NCI-H510A (cell line): ENCODE measurements around the gene TULP1.

Experiments used
- DNase-seq: peaks from one replicate; lab custom pipeline; 2025; lab: John Stamatoyannopoulos, UW

Gene TULP1

DNA sequence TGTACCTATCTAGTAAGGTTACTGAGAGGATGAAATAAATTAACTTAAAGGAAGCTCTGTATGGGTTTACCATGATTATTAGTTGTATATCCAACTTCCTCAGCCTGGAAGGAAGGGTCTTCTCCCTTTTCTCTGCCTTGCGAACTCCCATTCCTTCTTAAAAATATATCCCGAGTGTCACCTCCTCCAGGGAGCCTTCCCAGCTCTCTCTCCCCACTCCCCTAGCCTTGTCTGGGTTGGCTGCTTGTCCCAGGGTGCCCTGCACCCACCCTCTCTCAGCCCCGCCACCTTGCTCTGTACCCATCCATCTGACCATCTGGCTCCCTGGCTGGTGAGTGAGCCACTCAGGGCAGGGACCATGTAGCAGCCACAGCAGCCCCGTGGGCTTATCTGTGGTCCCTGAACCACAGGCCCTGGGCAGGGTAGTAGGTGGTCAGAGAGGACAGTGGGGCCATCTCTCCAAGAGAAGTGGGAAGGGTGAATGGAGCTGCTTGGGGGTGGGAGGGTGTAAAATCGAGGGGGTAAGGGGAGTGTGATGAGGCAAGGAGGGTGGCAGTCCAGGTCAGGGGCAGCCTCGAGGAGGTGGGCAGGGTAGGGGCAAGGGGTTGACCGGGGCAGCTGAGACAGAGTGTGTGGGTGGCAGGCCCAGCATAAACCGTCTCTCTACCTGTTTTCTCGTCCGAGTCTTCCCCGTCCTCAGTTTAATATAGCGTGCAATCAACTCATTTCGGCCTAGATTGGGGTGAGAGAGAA is 28.6 kb downstream of the TULP1 start:
- DNase-seq, result no peak

DNA sequence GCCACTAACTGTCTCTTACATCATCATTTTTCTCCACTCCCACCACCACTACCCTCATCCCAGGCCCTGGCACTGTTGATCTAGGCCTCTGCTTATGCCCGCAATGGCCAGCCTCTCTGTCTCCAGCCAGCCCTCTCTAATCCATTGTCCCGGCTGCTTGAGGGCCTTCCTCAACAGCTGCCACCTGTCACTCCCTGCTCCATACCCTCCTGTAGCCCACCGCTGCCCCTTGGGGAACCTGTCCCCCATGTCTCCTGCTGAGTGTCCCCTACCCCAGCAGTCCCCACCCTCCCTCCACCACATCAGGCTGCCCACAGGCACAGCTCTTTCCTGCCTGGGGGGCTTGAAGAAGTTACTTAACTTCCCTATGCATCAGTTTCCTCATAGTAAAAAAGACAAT is 29.2 kb downstream of the TULP1 start:
- no peak for DNase-seq

DNA sequence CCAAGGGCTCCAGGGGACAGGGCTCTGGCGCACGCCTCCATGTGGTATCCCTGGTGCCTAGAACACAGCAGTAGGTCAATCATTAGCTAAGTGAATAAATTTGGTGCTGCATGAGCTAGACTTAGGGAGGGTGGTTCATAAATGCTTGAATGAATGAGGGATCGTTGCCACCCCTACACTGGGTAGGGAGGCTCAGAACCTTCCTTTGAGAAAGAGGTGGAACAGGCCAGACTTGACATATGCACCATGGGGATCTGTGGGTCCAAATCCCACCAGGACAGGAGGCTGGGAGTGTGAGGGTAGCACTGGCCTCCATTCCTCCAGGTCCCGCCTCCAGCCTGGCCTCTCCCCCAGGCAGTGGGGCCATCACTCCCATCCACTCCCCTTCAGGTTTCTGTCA is 29.6 kb downstream of the TULP1 start:
- no peak for DNase-seq

DNA sequence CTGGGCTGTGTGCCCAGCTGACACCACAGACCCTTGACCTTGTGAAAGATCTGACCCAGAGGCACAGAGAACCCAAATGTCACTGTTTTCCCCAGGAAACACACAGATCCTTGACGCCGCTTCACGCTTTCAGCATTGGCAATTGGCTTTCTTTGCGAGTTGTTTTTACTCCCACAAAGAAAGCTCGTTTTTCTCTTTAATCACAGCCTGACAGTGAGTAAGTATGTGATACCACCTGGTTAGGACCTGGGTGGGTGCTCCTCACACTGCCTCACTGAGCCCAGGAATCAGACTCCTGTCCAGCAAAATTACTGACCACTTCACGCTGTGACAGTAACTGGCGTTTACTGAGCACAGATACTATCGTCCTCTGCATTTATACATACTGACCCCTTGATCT is 31.5 kb downstream of the TULP1 start:
- no peak for DNase-seq

DNA sequence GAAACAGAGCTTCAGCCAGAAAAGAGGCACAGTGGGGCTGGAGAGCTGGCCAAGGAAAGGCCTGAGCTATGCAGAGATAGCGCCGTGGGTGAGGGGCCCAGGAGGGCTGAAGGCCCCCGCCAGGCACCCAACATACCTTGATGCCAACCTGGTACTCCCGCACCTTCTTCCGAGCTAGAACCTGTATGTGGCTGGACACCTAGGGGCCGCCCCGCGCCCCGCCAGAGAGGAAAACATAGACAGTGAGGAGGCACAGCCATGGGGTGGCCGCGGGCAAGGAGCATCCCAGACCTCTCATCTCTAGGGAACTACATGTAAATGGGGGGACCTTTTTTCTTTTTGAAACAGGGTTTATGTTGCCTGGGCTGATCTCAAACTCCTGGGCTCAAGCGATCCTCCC is 32.5 kb downstream of the TULP1 start:
- DNase-seq, result no peak

DNA sequence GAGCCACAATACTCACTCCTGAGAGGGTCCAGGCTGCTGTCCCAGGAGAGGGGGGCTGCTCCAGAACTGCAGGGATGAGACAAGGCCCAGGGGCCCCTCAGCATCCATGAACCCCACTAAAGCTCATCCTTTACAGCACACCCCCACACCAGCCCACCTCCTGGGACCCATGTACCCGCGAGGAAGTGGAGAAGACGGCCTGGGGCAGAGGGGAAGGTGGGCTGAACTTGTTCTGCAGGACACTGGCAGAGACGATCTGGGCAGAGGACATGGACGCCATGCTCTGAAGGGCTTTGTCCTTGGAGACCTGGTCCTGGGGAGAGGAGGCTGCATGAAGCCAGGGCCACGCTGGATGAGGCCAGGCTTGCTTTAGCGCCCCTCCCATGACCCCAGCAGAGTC is 34.4 kb downstream of the TULP1 start:
- no peak for DNase-seq

DNA sequence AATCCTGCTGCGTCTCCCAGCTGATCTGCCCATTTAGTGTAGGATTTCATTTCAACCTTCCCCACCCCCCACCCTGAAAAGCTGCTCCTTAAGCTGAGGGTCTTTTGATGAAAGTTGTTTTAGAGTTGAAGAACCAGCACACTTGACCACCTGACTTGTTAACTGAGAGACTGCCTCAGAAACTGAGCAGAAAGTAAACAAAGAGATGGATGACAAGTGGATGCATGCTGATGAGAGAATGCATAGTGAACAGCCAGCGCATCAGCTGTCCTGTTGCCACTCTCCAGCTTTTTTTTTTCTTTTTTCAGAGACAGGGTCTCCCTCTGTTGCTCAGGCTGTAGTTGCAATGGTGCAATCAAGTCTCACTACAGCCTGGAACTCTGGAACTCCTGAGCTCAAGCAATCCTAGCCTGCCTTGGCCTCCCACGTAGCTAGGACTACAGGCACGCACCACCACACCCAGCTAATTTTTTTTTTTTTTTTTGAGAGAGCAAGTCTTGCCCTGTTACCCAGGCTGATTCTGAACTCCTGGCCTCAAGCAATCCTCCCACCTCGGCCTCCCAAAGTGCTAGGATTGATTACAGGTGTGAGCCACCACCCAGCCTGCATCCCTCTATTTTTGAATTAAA is 35.0 kb downstream of the TULP1 start:
- DNase-seq, result peak; percentile 82

DNA sequence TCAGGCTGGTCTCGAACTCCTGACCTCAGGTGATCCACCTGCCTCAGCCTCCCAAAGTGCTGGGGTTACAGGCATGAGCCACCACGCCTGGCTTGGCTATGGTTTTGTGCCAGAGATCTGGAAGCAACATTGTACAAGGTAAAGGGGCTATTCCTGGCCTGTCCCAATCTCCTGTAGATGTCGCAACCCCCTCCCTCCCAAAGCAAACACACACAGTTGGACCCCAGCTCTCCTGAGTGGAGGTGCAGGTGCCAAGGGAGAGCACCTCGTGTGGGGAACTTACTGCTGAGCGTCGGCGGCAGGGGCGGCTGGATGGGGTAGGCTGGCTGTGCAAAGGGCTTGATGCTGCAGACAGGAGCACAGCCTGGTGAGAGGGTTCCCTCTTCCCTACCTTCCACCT is 35.7 kb downstream of the TULP1 start:
- DNase-seq, result no peak

DNA sequence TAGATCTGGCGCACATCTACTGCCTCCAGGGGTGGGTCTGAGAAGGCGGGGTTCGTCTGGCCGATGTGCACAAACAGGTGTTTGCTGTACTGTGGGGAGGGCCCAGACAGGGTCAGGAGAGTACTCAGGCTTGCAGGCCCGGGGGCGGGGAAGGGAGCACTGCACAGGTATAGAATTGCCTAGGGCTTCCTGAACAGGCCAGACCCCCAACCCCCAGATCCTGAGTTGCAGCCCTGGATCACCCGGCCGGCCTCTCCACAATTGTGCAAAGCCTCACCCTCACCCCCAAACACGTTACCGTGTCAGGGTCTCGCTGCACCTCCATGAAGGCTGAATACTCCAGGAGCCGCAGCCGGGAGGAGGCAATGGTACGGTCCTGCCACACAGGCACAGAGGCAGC is 36.7 kb downstream of the TULP1 start:
- DNase-seq, result no peak

DNA sequence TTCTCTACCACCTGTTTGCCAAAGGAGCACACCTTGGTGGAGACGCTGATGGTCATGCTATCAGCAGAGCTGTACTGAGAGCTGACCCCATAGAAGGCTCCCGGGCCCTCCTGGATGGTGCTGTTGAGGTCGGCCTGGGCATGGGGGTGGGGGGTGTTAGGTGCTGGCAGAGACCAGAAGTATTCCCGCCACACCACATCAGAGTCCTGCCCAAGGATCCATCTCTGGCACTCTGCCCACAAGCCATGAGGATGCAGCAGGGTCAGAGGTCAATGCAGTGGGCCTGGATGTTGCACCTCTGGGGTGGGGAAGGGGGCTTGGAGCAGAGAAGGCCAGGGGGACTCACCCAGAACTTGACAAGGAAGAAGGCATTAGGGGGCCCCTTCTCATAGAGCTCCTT is 37.1 kb downstream of the TULP1 start:
- DNase-seq, result no peak

DNA sequence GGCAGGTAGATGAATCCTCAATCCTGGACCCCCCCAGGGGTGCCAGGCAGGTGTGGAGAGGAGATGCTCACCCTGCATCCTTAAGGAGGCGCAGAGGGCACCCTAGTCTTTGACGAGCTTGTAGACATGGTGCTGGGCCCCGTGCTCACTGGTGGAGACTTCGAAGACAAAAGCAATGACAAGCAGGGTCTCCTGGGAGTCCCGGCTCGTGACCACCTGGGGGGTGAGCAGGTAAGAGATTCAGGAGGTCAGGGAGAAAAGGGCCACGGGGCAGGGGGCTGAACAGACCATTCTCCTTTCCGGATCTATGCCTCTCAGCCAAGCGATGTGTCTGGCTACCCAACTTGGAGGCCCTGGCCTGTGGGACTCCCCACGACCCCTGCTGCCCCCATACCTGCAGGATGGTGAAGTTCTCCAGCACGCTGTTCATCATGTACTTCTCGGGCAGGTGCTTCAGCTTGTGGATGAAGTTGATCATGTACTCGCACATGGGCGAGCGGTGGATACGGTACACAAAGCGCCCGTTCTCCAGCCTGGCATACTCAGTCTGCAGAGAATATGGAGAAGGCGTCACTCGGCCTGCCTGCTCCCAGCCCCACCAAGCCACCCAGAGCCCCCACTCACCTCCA is 37.6 kb downstream of the TULP1 start:
- DNase-seq, result no peak

DNA sequence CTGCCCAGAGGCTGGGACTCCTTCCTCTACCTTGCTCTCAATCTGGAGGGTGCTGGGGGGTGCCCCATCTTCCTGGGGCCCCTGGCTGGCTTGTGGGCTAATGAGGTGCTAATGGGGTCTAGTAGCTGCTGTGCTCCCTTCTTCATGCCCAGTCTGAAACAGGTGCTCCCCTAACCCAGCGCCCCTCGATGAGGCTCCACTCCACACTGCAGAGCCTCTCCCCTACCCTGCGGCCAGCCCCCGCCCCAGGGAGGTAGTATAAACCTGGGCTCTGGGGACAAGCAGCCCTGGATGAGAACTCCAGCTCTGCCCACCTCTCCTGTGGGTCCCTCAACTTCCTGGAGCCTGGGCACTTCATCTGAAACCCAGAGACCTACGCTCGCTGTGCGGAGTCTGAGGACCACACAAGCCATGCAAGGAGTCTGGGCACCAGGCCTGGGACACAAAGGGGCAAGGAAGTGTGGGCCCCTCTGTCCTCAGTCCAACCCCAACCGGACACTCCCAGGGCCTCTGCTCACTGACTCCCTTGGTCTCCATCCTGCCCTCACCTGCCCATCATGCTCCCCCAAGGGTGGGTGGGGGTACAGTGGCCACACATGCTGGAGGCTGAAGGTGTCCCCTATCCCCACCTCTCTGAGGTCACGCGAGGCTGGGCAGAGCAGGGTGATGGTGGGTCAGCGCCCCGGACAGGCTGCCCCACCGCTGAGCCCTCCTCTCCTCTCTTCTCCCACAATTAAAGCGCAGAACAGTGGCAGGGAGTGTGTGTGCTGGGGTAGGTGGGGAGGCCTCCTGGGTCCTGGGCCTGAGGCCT is 38.4 kb downstream of the TULP1 start:
- no peak for DNase-seq

DNA sequence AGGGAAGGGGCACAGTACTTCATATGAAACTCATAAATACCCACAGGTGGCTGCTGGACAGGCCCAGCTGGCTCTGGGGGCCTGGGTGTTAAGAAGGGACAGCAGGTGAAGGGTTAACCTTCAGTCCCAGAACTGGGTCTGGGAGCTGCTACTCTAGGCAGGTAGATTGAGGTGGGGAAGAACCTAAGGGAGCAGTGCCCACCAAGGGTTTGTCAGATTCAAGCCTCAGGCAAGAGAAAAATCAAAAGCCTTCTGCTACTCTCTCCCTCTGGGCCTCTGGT is 38.9 kb downstream of the TULP1 start:
- DNase-seq, result no peak

DNA sequence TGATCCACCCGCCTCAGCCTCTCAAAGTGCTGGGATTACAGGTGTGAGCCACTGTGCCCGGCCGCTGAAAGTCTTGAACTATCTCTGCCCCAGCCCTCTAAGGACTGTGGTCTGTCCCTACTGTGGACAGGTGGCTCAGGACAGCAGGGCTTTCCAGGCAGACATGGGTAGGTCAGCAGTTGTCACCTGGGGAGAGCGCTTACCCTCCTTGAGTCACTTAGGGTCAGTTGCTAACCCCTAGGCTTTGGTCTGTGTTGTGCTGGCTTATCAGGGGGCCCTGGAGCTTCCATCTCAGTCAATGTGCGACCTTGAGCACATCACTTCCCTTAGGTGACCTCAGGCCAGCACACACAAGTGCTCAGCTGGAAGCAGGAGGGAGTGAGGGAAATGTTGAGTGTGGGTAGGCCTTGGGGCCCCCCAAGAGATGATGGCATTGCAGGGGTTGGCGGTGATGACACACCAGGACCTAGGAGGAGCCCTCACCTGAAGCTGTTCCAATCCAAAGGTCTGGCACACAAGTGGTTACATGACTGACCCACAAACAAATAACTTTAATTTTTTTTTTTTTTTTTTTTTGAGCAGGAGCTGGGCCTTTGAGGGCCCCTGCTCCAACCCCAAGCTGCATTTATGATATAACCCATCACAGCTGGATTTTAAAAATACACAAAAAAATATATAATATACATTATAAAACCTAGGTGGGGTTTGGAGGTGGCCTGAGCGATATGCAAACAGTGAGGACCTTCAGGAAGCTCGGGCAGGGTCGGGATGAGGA is 39.4 kb downstream of the TULP1 start:
- DNase-seq, result no peak

DNA sequence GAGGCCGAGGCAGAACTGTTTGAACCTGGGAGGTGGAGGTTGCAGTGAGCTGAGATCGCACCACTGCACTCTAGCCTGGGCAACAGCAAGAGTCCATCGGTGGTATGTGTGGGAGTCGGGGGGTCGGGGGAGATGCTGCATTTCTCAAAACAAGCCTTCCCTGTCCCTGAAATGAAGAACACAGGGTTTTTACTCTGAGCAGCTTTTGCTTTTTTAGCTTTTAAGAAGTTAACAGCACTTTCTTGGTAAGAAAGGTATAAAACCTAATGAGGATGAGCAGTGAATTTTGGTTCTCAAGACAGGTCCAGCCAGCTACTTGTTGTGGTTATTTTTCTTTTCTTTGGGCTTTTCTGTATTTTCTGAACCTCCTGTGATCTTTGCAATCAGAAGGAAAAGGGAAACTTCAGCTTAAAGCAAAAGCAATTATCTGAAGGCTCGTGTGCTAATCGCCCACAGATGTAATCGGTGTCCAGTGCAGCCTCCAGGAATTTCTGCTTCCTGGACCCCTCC is 40.8 kb downstream of the TULP1 start:
- DNase-seq, result no peak

DNA sequence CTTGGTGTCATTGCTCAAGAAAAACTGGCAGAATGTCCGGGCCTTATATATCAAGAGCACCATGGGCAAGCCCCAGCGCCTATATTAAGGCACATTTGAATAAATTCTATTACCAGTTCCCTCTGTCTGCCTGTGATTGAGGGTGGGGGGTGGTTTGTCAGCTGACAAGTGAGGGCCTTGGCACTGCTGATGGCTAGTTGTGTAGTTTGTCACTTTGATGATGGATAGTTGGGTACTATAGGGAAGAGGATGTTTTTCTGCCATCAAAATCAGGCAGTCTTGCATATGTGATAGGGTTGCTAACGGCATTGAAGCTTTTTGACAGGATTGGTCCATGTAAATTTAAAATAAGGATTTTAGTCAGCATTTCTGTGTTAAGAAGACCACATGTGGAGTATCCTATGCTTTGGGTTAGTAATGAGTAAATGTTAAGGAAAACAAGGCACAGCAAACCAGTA is 42.0 kb downstream of the TULP1 start:
- DNase-seq, result no peak

DNA sequence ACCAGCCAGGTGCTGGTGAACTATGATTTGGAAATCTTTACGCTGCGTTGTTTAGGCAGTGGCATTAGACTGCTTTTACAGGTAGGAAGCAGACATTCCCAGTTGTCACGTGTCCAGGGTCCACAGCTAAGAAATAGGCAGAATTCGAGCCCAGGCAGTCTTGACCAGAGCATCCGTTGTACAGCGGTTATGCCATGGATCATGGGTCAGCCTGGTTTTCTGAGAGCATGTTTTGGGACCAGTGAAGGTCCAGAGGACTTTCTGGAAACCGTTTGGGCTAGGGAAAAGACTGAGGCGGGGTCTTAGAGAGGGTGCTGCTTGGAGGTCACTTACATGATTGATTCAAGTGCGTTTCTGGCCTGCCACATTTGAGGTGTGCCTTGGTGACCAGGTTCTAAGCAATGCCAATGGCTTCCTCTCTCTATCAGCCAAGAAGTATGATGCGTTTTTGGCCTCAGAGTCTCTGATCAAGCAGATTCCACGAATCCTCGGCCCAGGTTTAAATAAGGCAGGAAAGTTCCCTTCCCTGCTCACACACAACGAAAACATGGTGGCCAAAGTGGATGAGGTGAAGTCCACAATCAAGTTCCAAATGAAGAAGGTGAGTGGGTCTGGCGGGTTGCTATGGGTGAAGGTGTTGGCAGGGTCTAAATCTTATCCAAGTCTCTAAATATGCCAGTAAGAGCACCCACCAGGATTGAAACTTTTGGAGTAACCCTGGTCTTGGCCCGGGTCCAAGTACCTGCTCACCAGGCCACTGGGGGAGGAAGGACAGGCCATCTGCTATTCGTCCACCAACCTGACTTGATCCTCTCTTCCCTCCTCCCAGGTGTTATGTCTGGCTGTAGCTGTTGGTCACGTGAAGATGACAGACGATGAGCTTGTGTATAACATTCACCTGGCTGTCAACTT is 42.7 kb downstream of the TULP1 start:
- peak; percentile 43 for DNase-seq

DNA sequence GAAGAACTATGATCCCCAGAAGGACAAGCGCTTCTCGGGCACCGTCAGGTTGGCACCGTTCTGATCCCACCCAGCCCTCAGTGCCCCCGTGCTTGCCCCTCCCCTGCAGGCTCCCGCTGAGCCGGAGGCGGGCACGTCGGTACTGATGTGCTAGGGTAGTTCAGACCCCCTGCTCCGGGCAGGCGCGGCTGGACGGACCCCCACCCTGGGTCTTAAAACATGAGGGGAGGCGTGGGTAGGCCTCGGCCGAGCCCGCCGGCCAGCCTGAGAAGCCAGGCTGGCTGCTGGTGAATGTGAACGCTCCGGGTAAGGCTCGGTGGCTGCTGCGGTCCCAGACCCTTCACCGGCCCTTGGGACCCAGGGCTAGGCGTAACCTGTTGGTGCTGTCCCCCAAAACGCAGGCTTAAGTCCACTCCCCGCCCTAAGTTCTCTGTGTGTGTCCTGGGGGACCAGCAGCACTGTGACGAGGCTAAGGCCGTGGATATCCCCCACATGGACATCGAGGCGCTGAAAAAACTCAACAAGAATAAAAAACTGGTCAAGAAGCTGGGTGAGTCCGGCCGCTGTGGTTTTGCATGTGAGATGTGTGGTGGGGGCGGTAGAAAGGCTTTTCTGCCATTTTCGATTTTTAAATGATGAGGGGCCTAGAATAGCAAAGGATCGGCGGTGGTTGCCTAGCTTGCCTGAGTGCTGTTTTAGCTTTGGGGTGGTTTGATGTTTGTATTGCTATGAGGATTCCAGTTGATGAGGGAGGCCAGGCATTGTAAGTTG is 43.5 kb downstream of the TULP1 start:
- DNase-seq, result no peak

DNA sequence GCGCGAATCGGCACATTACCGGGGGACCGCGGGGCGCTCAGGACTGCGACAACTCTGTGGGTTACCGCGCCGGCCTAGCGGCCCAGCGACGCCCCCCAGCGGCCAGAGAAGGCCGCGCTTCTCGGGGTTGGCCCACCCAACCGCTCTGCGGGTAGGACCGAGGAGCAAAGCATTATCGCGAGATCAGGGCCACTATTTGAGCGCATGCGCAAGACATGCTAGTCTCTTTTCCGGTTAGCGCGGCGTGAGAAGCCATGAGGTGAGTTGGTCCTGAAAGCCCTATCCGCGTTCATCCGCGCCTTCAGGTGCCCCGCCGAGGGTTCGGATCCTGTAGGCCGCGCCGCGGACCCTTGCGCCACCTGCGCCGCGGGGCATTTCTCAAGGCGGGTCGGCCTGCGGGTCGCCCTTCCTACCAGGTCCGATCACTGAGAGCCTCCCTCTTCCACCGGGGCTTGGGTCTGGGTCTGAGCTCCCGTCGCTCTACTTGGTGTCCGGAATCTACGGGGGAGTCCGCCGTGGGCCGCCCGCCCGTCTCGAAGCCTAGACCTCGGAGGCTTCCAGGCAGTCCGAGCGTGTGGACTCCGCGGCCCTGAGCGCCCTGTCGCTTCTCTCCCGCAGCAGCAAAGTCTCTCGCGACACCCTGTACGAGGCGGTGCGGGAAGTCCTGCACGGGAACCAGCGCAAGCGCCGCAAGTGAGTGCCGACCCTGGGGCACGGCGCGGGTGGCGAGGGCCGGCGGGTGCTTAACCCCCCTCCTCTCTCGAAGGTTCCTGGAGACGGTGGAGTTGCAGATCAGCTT is 44.3 kb downstream of the TULP1 start, which contains the start of gene RPL10A:
Gene RPL10A (plus strand): TSS at position 221 of the 799 bp plus-strand sequence. CDS start 34 bp downstream, at position 255.
- peak; percentile 89 for DNase-seq
